Astrocyte of the cerebellum (primary cell): ENCODE measurements around the gene ZHX3.

ENCODE experiments used
- DNase-seq: peaks from one replicate; pipeline ENCODE4 v3.0.0-alpha.2; 2011; ENCODE audit warnings: low read depth
- H3K4me3 ChIP-seq: 2 replicates; pipeline ENCODE4 v1.5.1; 2011; ENCODE audit warnings: mild to moderate bottlenecking, low read depth, low read length, moderate library complexity
- CTCF ChIP-seq: IDR thresholded peaks from 2 replicates; pipeline ENCODE4 v1.5.1; 2012; ENCODE audit warnings: low read length, low read depth, moderate library complexity, mild to moderate bottlenecking; ENCODE audit errors: missing control alignments
- in situ Hi-C: cut with HindIII; loops from 2 replicates; pipeline ENCODE4 v1.10.0; 2017; ENCODE audit warnings: low sequenced_read_pairs

ZHX3 gene

GRCh38 chr20:41222703-41223102 is 94.8 kb downstream of the ZHX3 start:
- H3K4me3 ChIP-seq: no peak overlapping the region
- in situ Hi-C loops: no loop called here
- no peak for DNase-seq
- no peak for TF ChIP-seq CTCF

GRCh38 chr20:41222296-41222695 is 95.2 kb downstream of the ZHX3 start:
- TF ChIP-seq CTCF: no peak
- in situ Hi-C loops: no loop called here
- DNase-seq: no peak
- H3K4me3 ChIP-seq: no peak overlapping the region

- in situ Hi-C loops: no loop called here
- H3K4me3 ChIP-seq: no peak overlapping the region
- DNase-seq: no peak
- no peak for TF ChIP-seq CTCF
Measured at GRCh38 chr20:41221614-41222218, 95.8 kb downstream of the ZHX3 start.

GRCh38 chr20:41219824-41220223 is 97.7 kb downstream of the ZHX3 start:
- no peak for DNase-seq
- in situ Hi-C loops: no loop called here
- H3K4me3 ChIP-seq: no peak overlapping the region
- no peak for TF ChIP-seq CTCF

GRCh38 chr20:41218466-41218865 is 99.1 kb downstream of the ZHX3 start:
- no peak for DNase-seq
- TF ChIP-seq CTCF: no peak
- in situ Hi-C loops: no loop called here
- no peak overlapping the region for H3K4me3 ChIP-seq

GRCh38 chr20:41217422-41217821 is 100.1 kb downstream of the ZHX3 start:
- no peak for TF ChIP-seq CTCF
- in situ Hi-C loops: no loop called here
- H3K4me3 ChIP-seq: no peak overlapping the region
- DNase-seq: no peak
